Sigmoid colon (tissue), 7 donors: ENCODE measurements around the gene GIT2. TPM values are rescaled to one million over a fixed set of nuclear protein-coding genes. Genes with fewer than 3 reads are reported as not detected.

Experiments used
- DNase-seq: peaks from one replicate; pipeline ENCODE4 v3.0.0-alpha.2; 2019
- H3K27ac ChIP-seq, 4 donors: fragments of 200-600 bp; sonication (generic); one replicate each; pipeline ENCODE4 v1.5.1; 2016 to 2019; ENCODE audit warnings: mild to moderate bottlenecking in 1 of 4
- H3K27me3 ChIP-seq, 3 donors: fragments of 200-600 bp; sonication (generic); one replicate each; pipeline ENCODE4 v1.5.1; 2019; ENCODE audit warnings: mild to moderate bottlenecking in 1 of 3
- H3K36me3 ChIP-seq, 4 donors: fragments of 200-600 bp; sonication (generic); one replicate each; pipeline ENCODE4 v1.5.1; 2016 to 2019
- H3K4me1 ChIP-seq, 4 donors: fragments of 200-600 bp; sonication (generic); one replicate each; pipeline ENCODE4 v1.5.1; 2017 to 2019
- H3K4me3 ChIP-seq, 4 donors: fragments of 200-600 bp; sonication (generic); one replicate each; pipeline ENCODE4 v1.5.1; 2017 to 2019; ENCODE audit warnings: mild to moderate bottlenecking in 2 of 4, moderate library complexity in 1 of 4
- H3K9me3 ChIP-seq, 4 donors: fragments of 200-600 bp in 3 of 4; sonication (generic) in 3 of 4; one replicate each; pipeline versions ENCODE4 v1.5.1 to v1.6.1; 2013 to 2019
- EP300 ChIP-seq, 4 donors: sonication (generic); formaldehyde crosslinking; IDR thresholded peaks; one replicate each; pipeline ENCODE4 v1.6.1; 2017; ENCODE audit warnings: antibody characterized with exemption in 4 of 4
- POLR2A ChIP-seq, 2 donors: fragments of 450-650 bp; IDR thresholded peaks; one replicate each; pipeline ENCODE4 v1.6.1; 2016; ENCODE audit warnings: antibody characterized with exemption in 2 of 2, mild to moderate bottlenecking in 2 of 2, moderate library complexity in 2 of 2
- POLR2AphosphoS5 ChIP-seq, 4 donors: sonication (generic); formaldehyde crosslinking; IDR thresholded peaks; one replicate each; pipeline ENCODE4 v1.6.1; 2017; ENCODE audit warnings: antibody characterized with exemption in 4 of 4
- WGBS, 2 donors: extraction: QIAGEN DNeasy Blood & Tissue Kit; methylation state at CpG; one replicate each; pipeline ENCODE4 v1.1.7; 2013; 5-methylcytosine and 5-hydroxymethylcytosine counted together
- intact Hi-C: fragments of 100-400 bp; cut with DNase I; formaldehyde crosslinking; loops from one replicate; pipeline ENCODE4 v1.15.1; 2023
- polyA plus RNA-seq, 3 donors: library from polyadenylated mRNA; stranded (reverse); fragments of 200-250 nt; gene quantifications; one replicate each; pipeline ENCODE4 v1.2.3, GENCODE V29; 2013
- total RNA-seq, 4 donors: library from RNA; depleted of rRNA; stranded (reverse); fragments of >200 nt; gene quantifications; one replicate each; pipeline ENCODE4 v1.1.0, GENCODE V29; 2016
- TF ChIP-seq, protein P1 (sequence below), 4 experiments: fragments of 450-650 bp in 3 of 4; fragments of 200-600 bp in 1 of 4; IDR thresholded peaks; one replicate each; pipeline ENCODE4 v1.5.1; 2016 to 2019; ENCODE audit warnings: antibody characterized with exemption in 4 of 4, mild to moderate bottlenecking in 3 of 4, moderate library complexity in 2 of 4
- donor health status: healthy with polysubstance abuse.
- donor health status: Bipolar disorder and iron deficiency.
- donor health status: healthy.

GIT2 gene
- total and polyA plus RNA-seq, 7 donors: 6.0 to 54.6 (median 26.7) TPM

DNA sequence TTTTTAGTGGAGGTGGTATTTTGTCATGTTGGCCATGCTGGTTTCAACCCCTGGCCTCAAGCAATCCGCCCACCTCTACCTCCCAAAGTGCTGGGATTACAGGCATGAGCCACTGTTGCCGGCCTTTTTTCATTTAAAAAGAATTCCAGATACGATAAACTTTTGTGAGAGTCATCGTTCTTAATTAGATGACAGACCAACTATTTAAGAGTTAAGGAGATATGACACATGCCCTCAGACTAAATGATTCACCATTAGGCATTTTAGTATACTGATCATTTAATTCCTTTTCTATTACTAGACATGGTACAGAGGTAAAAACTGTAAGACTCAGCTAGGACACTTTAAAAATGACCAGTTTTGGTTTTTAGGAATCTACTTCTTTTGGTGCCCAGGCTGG, 5.4 kb upstream of the GIT2 start:
- peak overlapping the region in 1 of 4 donors; percentile 27 for H3K27ac ChIP-seq
- no peaks in the 10 kb centered on the region for H3K27me3 ChIP-seq
- peaks cover 0 to 33% (median 20%) of the 10 kb centered on the region in 4 donors for H3K4me1 ChIP-seq
- no peak for DNase-seq
- peaks cover 0 to 6% (median 0%) of the 10 kb centered on the region in 4 donors for H3K36me3 ChIP-seq
- 92 to 93% methylated on average over 4 of the region's 4 CpGs for WGBS, 2 donors
- no peaks in the 10 kb centered on the region for H3K9me3 ChIP-seq
- intact Hi-C loops: no loop called here
- no peak for TF ChIP-seq POLR2A (IDR thresholded peaks at IDR 0.05)
- TF ChIP-seq POLR2AphosphoS5 (IDR thresholded peaks at IDR 0.05): no peak
- no peak for TF ChIP-seq EP300 (IDR thresholded peaks at IDR 0.05)
- TF ChIP-seq, protein P1, sequence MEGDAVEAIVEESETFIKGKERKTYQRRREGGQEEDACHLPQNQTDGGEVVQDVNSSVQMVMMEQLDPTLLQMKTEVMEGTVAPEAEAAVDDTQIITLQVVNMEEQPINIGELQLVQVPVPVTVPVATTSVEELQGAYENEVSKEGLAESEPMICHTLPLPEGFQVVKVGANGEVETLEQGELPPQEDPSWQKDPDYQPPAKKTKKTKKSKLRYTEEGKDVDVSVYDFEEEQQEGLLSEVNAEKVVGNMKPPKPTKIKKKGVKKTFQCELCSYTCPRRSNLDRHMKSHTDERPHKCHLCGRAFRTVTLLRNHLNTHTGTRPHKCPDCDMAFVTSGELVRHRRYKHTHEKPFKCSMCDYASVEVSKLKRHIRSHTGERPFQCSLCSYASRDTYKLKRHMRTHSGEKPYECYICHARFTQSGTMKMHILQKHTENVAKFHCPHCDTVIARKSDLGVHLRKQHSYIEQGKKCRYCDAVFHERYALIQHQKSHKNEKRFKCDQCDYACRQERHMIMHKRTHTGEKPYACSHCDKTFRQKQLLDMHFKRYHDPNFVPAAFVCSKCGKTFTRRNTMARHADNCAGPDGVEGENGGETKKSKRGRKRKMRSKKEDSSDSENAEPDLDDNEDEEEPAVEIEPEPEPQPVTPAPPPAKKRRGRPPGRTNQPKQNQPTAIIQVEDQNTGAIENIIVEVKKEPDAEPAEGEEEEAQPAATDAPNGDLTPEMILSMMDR (IDR thresholded peaks at IDR 0.05): no peak
- no peak overlapping the region for H3K4me3 ChIP-seq

DNA sequence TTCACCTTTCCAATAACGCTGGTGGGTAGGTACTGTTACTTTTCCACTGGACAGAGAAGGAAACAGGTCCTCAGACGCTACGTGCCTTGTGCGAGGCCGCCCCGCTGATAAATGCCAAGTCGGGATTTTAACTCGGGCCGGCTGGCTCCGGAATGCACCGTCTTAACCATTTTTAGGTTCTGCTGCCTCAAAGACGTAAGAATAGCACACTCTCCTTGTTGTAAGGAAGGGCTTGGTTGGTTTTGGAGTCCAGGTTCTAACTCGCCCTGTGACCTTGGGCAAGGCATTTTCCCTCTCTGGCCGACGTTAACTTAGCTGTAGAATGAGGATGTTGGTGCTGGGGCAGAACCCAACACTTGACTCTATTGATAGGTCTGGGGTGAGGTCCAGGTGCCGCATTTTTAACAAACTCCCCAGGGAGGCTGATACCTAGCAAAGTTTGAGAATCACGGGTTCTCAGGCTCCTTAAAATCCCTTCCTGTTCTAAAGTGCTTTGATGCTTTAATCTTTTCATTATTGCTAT, 3.9 kb upstream of the GIT2 start:
- Histone ChIP-seq H3K4me1 (peaks cover 0 to 43% (median 29%) of the 10 kb centered on the region in 4 donors), H3K9me3 (no peaks in the 10 kb centered on the region), H3K36me3 (peaks cover 0 to 6% (median 0%) of the 10 kb centered on the region in 4 donors), H3K27ac (peak overlapping the region; percentile 75 to 81 (median 80)), H3K27me3 (no peaks in the 10 kb centered on the region), H3K4me3 (peak overlapping the region; percentile 83 to 98 (median 96))
- TF ChIP-seq POLR2AphosphoS5 (IDR thresholded peaks at IDR 0.05): no peak
- no peak for TF ChIP-seq POLR2A (IDR thresholded peaks at IDR 0.05)
- TF ChIP-seq, protein P1 (IDR thresholded peaks at IDR 0.05): no peak
- TF ChIP-seq EP300 (IDR thresholded peaks at IDR 0.05): no peak
- intact Hi-C loops: loop anchor here (5.0 to 10.0 kb wide), 2 partner anchors 285 to 432 kb away; partner anchors contain the start of gene FAM222A
- 1 to 3% methylated on average over 17 of the region's 17 CpGs for WGBS, 2 donors
- DNase-seq: no peak

DNA sequence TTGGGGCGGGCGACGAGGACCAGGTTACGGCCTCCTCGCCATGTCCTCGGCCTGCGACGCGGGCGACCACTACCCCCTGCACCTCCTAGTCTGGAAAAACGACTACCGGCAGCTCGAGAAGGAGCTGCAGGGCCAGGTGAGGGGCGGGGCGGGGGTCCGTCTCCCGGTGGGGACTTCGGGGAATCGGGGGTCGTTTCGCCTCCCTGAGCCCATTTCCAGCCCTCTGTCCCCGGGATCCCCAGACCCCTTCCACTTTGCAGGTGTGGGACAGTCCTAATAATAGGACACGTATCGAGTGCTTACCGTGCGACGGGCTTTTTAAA, 3.4 kb upstream of the GIT2 start:
- 0% methylated on average over 27 of the region's 27 CpGs for WGBS, 2 donors

GRCh38 chr12:109998904-109999648, 2.9 kb upstream of the GIT2 start, which contains the start of gene ANKRD13A:
Gene ANKRD13A, plus strand, starts transcription at chr12:109999430. Its CDS starts 259 bp downstream, at chr12:109999689.
- Histone ChIP-seq H3K4me1 (peaks cover 0 to 53% (median 38%) of the 10 kb centered on the region in 4 donors), H3K9me3 (no peaks in the 10 kb centered on the region), H3K27me3 (no peaks in the 10 kb centered on the region), H3K36me3 (peaks cover 0 to 6% (median 0%) of the 10 kb centered on the region in 4 donors), H3K4me3 (peak within 1 kb of the TSS; percentile 83 to 98 (median 96)), H3K27ac (peak within 1 kb of the TSS; percentile 75 to 81 (median 80))
- intact Hi-C loops: loop anchor here (5.0 to 10.0 kb wide), 2 partner anchors 284 to 433 kb away; partner anchors contain the start of gene FAM222A
- whole genome bisulfite sequencing, 2 donors: 0 to 1% methylated on average over 62 of the region's 62 CpGs
- TF ChIP-seq POLR2AphosphoS5 (IDR thresholded peaks at IDR 0.05): peak; percentile 47 to 83 (median 78)
- TF ChIP-seq, protein P1 (IDR thresholded peaks at IDR 0.05): no peak
- peak; percentile 96 for DNase-seq

More for the DNA sequence above, 3.4 kb upstream of the GIT2 start:
- Histone ChIP-seq H3K27ac (peak overlapping the region; percentile 75 to 81 (median 80)), H3K9me3 (no peaks in the 10 kb centered on the region), H3K36me3 (peaks cover 0 to 6% (median 0%) of the 10 kb centered on the region in 4 donors), H3K27me3 (no peaks in the 10 kb centered on the region), H3K4me3 (peak overlapping the region; percentile 83 to 98 (median 96)), H3K4me1 (peaks cover 0 to 47% (median 33%) of the 10 kb centered on the region in 4 donors)
- TF ChIP-seq POLR2AphosphoS5 (IDR thresholded peaks at IDR 0.05): no peak
- TF ChIP-seq EP300 (IDR thresholded peaks at IDR 0.05): no peak
- TF ChIP-seq POLR2A (IDR thresholded peaks at IDR 0.05): no peak
- TF ChIP-seq, protein P1 (IDR thresholded peaks at IDR 0.05): no peak
- DNase-seq: no peak
- intact Hi-C loops: loop anchor here (5.0 to 10.0 kb wide), 2 partner anchors 285 to 433 kb away; partner anchors contain the start of gene FAM222A
